B cell (primary cell): Measurements from ENCODE around the gene NFIB. TPM values are rescaled to one million over a fixed set of nuclear protein-coding genes. Genes with fewer than 3 reads are reported as not detected.

ENCODE experiments used
- ATAC-seq: fragments of 200-7000 bp; cut with Tn5 transposase; one replicate; pipeline ENCODE4 v1.10.0; 2021; ENCODE audit warnings: low read depth, mild to moderate bottlenecking, moderate number of reproducible peaks, moderate library complexity
- CTCF ChIA-PET: fragments of 350-600 bp; sonication (Branson Sonifier 250); formaldehyde crosslinking; loops from one replicate; lab custom pipeline; 2021; ENCODE audit warnings: antibody characterized with exemption, inconsistent platforms; lab: Charles Lee
- POLR2A ChIA-PET: fragments of 350-600 bp; sonication (Branson Sonifier 250); formaldehyde crosslinking; loops from one replicate; lab custom pipeline; 2021; ENCODE audit warnings: antibody characterized with exemption; lab: Charles Lee
- DNase-seq: peaks from one replicate; pipeline ENCODE4 v3.0.0; 2013
- H2AFZ ChIP-seq: 2 replicates; pipeline ENCODE4 v1.6.1; 2012; ENCODE audit warnings: mild to moderate bottlenecking, low read depth, low read length; ENCODE audit not compliant: insufficient read depth, poor library complexity, severe bottlenecking
- H3K27ac ChIP-seq, 2 donors: 1 replicate in 1 of 2; 2 replicates in 1 of 2; pipeline ENCODE4 v1.5.1; 2012 to 2013; ENCODE audit warnings: low read length in 2 of 2, mild to moderate bottlenecking in 2 of 2, moderate library complexity in 1 of 2
- H3K27me3 ChIP-seq, 4 experiments: fragments of 200-600 bp in 1 of 4; sonication (generic) in 1 of 4; replicated peaks in 1 of 4; 1 replicate in 2 of 4; 2 replicates in 2 of 4; pipeline versions ENCODE4 v1.6.1 to v1.7.0; 2013 to 2016; ENCODE audit warnings: low read length in 3 of 4, mild to moderate bottlenecking in 2 of 4, mixed read lengths in 1 of 4, moderate library complexity in 1 of 4; ENCODE audit not compliant: insufficient read depth in 4 of 4, control insufficient read depth in 3 of 4; ENCODE audit errors: control extremely low read depth in 1 of 4
- H3K36me3 ChIP-seq, 2 experiments: replicated peaks in 1 of 2; 1 replicate in 1 of 2; 2 replicates in 1 of 2; pipeline versions ENCODE4 v1.6.1 to v1.7.1; 2013; ENCODE audit warnings: low read length in 1 of 2; ENCODE audit not compliant: insufficient read depth in 2 of 2, control insufficient read depth in 1 of 2; ENCODE audit errors: control extremely low read depth in 1 of 2, extremely low read depth in 1 of 2
- H3K4me1 ChIP-seq, 2 donors: fragments of 200-600 bp in 1 of 2; sonication (generic) in 1 of 2; 1 replicate in 1 of 2; 2 replicates in 1 of 2; pipeline versions ENCODE4 v1.5.1 to v1.6.1; 2013 to 2017; ENCODE audit warnings: low read length in 2 of 2; ENCODE audit not compliant: control insufficient read depth in 2 of 2, insufficient read depth in 2 of 2
- H3K4me2 ChIP-seq: replicated peaks from 2 replicates; pipeline ENCODE3; 2012; ENCODE audit warnings: mild to moderate bottlenecking, low read depth, low read length; ENCODE audit not compliant: poor library complexity, severe bottlenecking
- H3K4me3 ChIP-seq, 5 experiments: fragments of 200-600 bp in 1 of 5; sonication (generic) in 1 of 5; 1 replicate in 3 of 5; 2 replicates in 2 of 5; pipeline versions ENCODE4 v1.5.1 to v1.7.0; 2011 to 2016; ENCODE audit warnings: low read length in 4 of 5, mild to moderate bottlenecking in 4 of 5, low read depth in 2 of 5, control low read depth in 1 of 5, moderate library complexity in 1 of 5; ENCODE audit not compliant: insufficient read depth in 1 of 5; ENCODE audit errors: control extremely low read depth in 1 of 5, extremely low read depth in 1 of 5
- H3K79me2 ChIP-seq: fragments of 200-600 bp; sonication (generic); one replicate; pipeline ENCODE4 v1.6.0; 2016; ENCODE audit warnings: low read length; ENCODE audit not compliant: control insufficient read depth, insufficient read depth
- H3K9ac ChIP-seq: fragments of 200-600 bp; sonication (generic); 2 replicates; pipeline ENCODE4 v1.6.1; 2017; ENCODE audit warnings: mild to moderate bottlenecking, low read length, moderate library complexity
- H3K9me3 ChIP-seq, 3 donors: one replicate each; pipeline versions ENCODE4 v1.6.1 to v1.7.1; 2013; ENCODE audit warnings: low read length in 2 of 3; ENCODE audit not compliant: control insufficient read depth in 2 of 3, insufficient read depth in 1 of 3; ENCODE audit errors: control extremely low read depth in 1 of 3
- H4K20me1 ChIP-seq: 2 replicates; pipeline ENCODE4 v1.6.0; 2012; ENCODE audit warnings: mild to moderate bottlenecking, low read length; ENCODE audit not compliant: insufficient read depth, control insufficient read depth, poor library complexity, severe bottlenecking
- H3K27ac Mint-ChIP-seq: one replicate; pipeline ENCODE4 v1.8.0; 2021; ENCODE audit warnings: mixed read lengths
- H3K27me3 Mint-ChIP-seq: one replicate; pipeline ENCODE4 v1.8.0; 2021; ENCODE audit warnings: mixed read lengths
- H3K4me1 Mint-ChIP-seq: one replicate; pipeline ENCODE4 v1.8.0; 2021; ENCODE audit warnings: mixed read lengths
- H3K4me3 Mint-ChIP-seq: one replicate; pipeline ENCODE4 v1.8.0; 2021; ENCODE audit warnings: mixed read lengths
- H3K9me3 Mint-ChIP-seq: one replicate; pipeline ENCODE4 v1.8.0; 2022; ENCODE audit warnings: mixed read lengths; ENCODE audit not compliant: insufficient read depth
- EZH2 ChIP-seq: IDR thresholded peaks from 2 replicates; pipeline ENCODE4 v1.6.1; 2012; ENCODE audit warnings: borderline replicate concordance, low read depth, mild to moderate bottlenecking, moderate library complexity, low read length; ENCODE audit not compliant: insufficient read depth, poor library complexity, severe bottlenecking
- whole genome bisulfite sequencing: methylation state at CpG from one replicate; pipeline ENCODE4 v1.1.5; 2013; ENCODE audit warnings: missing lambda C conversion rate; ENCODE audit not compliant: insufficient coverage; 5-methylcytosine and 5-hydroxymethylcytosine counted together
- intact Hi-C: fragments of 100-400 bp; cut with micrococcal nuclease; formaldehyde crosslinking; loops from one replicate; pipeline ENCODE4 v1.10.0; 2022
- polyA plus RNA-seq: library from polyadenylated mRNA; depleted of rRNA; stranded (reverse); fragments of >200 nt; gene quantifications from 2 replicates; pipeline ENCODE4 v1.2.3, GENCODE V29; 2012
- total RNA-seq, 2 donors: library from RNA; stranded (reverse); fragments of 120-200 nt in 1 of 2; gene quantifications; 1 replicate in 1 of 2; 2 replicates in 1 of 2; pipeline versions ENCODE4 v1.2.3 to v1.2.4, GENCODE V29; 2013 to 2022
- TF ChIP-seq, protein P1 (sequence below): fragments of 200-600 bp; IDR thresholded peaks from one replicate; pipeline ENCODE4 v1.8.0; 2022; ENCODE audit warnings: antibody characterized with exemption, mild to moderate bottlenecking

NFIB gene
- total and polyA plus RNA-seq, 2 donors (not counting 1 experiment from before 2014, with no cell fraction given) = not detected

DNA sequence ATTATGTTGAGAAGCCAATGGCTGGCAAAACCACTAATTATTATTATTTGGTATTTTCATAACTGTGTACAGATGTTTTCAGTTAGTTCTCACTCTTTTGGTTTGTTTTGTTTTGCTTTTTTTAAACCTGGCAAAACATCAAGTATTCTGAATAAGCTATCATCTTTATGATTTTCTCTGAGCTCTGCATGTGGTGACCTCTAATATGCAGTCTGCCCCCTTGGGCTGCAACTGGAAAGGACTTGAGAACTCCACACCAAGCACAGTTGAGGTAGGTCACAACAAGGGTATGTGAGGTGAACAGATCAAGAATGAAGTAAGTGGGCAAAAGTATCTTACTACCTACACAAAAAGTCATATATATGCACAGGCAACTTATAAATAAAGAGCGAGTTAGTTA is 202.2 kb downstream of the NFIB start:
- intact Hi-C loops = no loop called here
- CTCF ChIA-PET = no interaction called here

DNA sequence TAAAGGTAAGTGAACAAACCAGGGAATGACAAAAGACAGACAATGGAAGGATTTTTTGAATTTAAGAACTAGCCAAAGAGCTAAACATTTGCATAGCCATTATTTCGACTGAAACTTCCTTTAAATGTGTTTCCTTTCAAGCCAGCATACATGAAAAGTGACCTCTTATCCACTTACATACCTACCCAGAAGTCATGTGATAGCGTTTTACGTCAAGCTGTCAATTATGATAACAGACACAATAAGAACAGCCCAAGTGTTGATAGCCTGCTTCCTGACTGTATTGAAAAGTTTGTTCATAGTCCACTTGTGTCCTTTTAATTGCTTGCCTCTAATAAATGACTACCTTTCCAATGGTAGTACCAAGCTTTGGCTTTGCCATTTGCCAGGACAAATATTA is 206.0 kb downstream of the NFIB start:
- 33% methylated on average over 1 of the region's 3 CpGs for WGBS
- intact Hi-C loops = no loop called here

More for the DNA sequence above, 202.2 kb downstream of the NFIB start:
- no peak for DNase-seq
- Histone ChIP-seq H3K4me2 (no peak overlapping the region), H3K4me3 (no peak overlapping the region), H3K9ac (no peak overlapping the region), H3K4me1 (no peaks in the 10 kb centered on the region), H4K20me1 (no peaks in the 10 kb centered on the region), H3K36me3 (no peaks in the 10 kb centered on the region), H3K9me3 (no peaks in the 10 kb centered on the region), H2AFZ (no peak overlapping the region), H3K27ac (no peak overlapping the region), H3K79me2 (no peaks in the 10 kb centered on the region), H3K27me3 (no peaks in the 10 kb centered on the region)
- TF ChIP-seq, protein P1, sequence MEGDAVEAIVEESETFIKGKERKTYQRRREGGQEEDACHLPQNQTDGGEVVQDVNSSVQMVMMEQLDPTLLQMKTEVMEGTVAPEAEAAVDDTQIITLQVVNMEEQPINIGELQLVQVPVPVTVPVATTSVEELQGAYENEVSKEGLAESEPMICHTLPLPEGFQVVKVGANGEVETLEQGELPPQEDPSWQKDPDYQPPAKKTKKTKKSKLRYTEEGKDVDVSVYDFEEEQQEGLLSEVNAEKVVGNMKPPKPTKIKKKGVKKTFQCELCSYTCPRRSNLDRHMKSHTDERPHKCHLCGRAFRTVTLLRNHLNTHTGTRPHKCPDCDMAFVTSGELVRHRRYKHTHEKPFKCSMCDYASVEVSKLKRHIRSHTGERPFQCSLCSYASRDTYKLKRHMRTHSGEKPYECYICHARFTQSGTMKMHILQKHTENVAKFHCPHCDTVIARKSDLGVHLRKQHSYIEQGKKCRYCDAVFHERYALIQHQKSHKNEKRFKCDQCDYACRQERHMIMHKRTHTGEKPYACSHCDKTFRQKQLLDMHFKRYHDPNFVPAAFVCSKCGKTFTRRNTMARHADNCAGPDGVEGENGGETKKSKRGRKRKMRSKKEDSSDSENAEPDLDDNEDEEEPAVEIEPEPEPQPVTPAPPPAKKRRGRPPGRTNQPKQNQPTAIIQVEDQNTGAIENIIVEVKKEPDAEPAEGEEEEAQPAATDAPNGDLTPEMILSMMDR = no peak
- TF ChIP-seq EZH2 = no peak
- Mint-ChIP-seq H3K27me3 (no peaks in the 10 kb centered on the region), H3K4me3 (no peak overlapping the region), H3K4me1 (no peaks in the 10 kb centered on the region), H3K9me3 (peaks cover 2% of the 10 kb centered on the region), H3K27ac (no peak overlapping the region)
- WGBS = no CpG with 5 or more reads among the region's 1 CpG
- ATAC-seq = no peak
- POLR2A ChIA-PET = no interaction called here

More for the DNA sequence above, 206.0 kb downstream of the NFIB start:
- TF ChIP-seq EZH2 = no peak
- TF ChIP-seq, protein P1 = no peak
- Mint-ChIP-seq H3K27me3 (no peaks in the 10 kb centered on the region), H3K4me3 (no peak overlapping the region), H3K27ac (no peak overlapping the region), H3K9me3 (peaks cover 2% of the 10 kb centered on the region), H3K4me1 (no peaks in the 10 kb centered on the region)
- Histone ChIP-seq H3K9ac (no peak overlapping the region), H2AFZ (no peak overlapping the region), H3K27me3 (no peaks in the 10 kb centered on the region), H4K20me1 (no peaks in the 10 kb centered on the region), H3K27ac (no peak overlapping the region), H3K9me3 (no peaks in the 10 kb centered on the region), H3K4me3 (no peak overlapping the region), H3K36me3 (no peaks in the 10 kb centered on the region), H3K4me1 (no peaks in the 10 kb centered on the region), H3K79me2 (no peaks in the 10 kb centered on the region), H3K4me2 (no peak overlapping the region)
- no peak for ATAC-seq
- no peak for DNase-seq
- CTCF ChIA-PET = no interaction called here
- POLR2A ChIA-PET = no interaction called here
